Thoracic aorta (tissue), 2 donors: ENCODE measurements around the gene DMTF1. TPM values are rescaled to one million over a fixed set of nuclear protein-coding genes. Genes with fewer than 3 reads are reported as not detected.

ENCODE experiments used
- ATAC-seq: fragments of 150-250 bp; one replicate; pipeline ENCODE4 v1.8.0; 2017; ENCODE audit warnings: low read depth; ENCODE audit not compliant: insufficient number of reproducible peaks, low FRiP score
- DNase-seq: peaks from one replicate; pipeline ENCODE4 v3.0.0-alpha.2; 2020; ENCODE audit warnings: low spot score
- H3K27ac ChIP-seq, 2 donors: fragments of 200-600 bp; sonication (generic); 1 replicate in 1 of 2; 2 replicates in 1 of 2; pipeline ENCODE4 v1.5.1; 2016; ENCODE audit warnings: mild to moderate bottlenecking in 2 of 2, moderate library complexity in 2 of 2
- H3K27me3 ChIP-seq: fragments of 200-600 bp; sonication (generic); replicated peaks from 2 replicates; pipeline ENCODE4 v1.6.0; 2016; ENCODE audit warnings: mild to moderate bottlenecking; ENCODE audit not compliant: insufficient read depth
- H3K36me3 ChIP-seq: fragments of 200-600 bp; sonication (generic); one replicate; pipeline ENCODE4 v1.5.1; 2016
- H3K4me1 ChIP-seq, 2 donors: fragments of 200-600 bp; sonication (generic); 1 replicate in 1 of 2; 2 replicates in 1 of 2; pipeline versions ENCODE4 v1.5.1 to v1.6.0; 2016; ENCODE audit warnings: low read depth in 2 of 2, mild to moderate bottlenecking in 1 of 2; ENCODE audit not compliant: control insufficient read depth in 1 of 2
- H3K4me3 ChIP-seq: fragments of 200-600 bp; sonication (generic); 2 replicates; pipeline ENCODE4 v1.5.1; 2016; ENCODE audit warnings: mild to moderate bottlenecking
- H3K9me3 ChIP-seq: fragments of 200-600 bp; sonication (generic); 2 replicates; pipeline ENCODE4 v1.5.1; 2016
- CTCF ChIP-seq: fragments of 200-600 bp; sonication (generic); IDR thresholded peaks from one replicate; pipeline ENCODE4 v1.5.1; 2019; ENCODE audit warnings: antibody characterized with exemption
- total RNA-seq, 2 donors: library from RNA; depleted of rRNA; stranded (reverse); fragments of >200 nt; gene quantifications; one replicate each; pipeline versions ENCODE4 v1.1.0 to v1.2.3, GENCODE V29; 2016

The DMTF1 gene
- total RNA-seq, 2 donors from 2014 or later = 108 to 172 TPM

- H3K4me3 ChIP-seq = no peak overlapping the region
- DNase-seq (no peak), ATAC-seq (no peak)
- no peaks in the 10 kb centered on the region for H3K36me3 ChIP-seq
- H3K27ac ChIP-seq = no peak overlapping the region
- TF ChIP-seq CTCF = no peak
- no peaks in the 10 kb centered on the region for H3K9me3 ChIP-seq
- H3K4me1 ChIP-seq = no peaks in the 10 kb centered on the region
- H3K27me3 ChIP-seq = no peaks in the 10 kb centered on the region
Observed at GRCh38 chr7:87119581-87119980, 32.7 kb upstream of the DMTF1 start.

- no peak for ATAC-seq
Observed at GRCh38 chr7:87123105-87123504, 29.1 kb upstream of the DMTF1 start.

GRCh38 chr7:87127019-87127418, 25.2 kb upstream of the DMTF1 start:
- H3K27ac ChIP-seq = no peak overlapping the region
- no peaks in the 10 kb centered on the region for H3K4me1 ChIP-seq
- H3K4me3 ChIP-seq = no peak overlapping the region
- no peaks in the 10 kb centered on the region for H3K36me3 ChIP-seq
- ATAC-seq (no peak), DNase-seq (no peak)
- TF ChIP-seq CTCF = no peak
- no peaks in the 10 kb centered on the region for H3K9me3 ChIP-seq
- no peaks in the 10 kb centered on the region for H3K27me3 ChIP-seq

More at GRCh38 chr7:87123105-87123504, 29.1 kb upstream of the DMTF1 start:
- Histone ChIP-seq H3K4me3 (no peak overlapping the region), H3K4me1 (no peaks in the 10 kb centered on the region), H3K27me3 (no peaks in the 10 kb centered on the region), H3K36me3 (no peaks in the 10 kb centered on the region), H3K9me3 (no peaks in the 10 kb centered on the region), H3K27ac (no peak overlapping the region)
- TF ChIP-seq CTCF = no peak
- DNase-seq = no peak

GRCh38 chr7:87128861-87129267, 23.4 kb upstream of the DMTF1 start:
- TF ChIP-seq CTCF = no peak
- Histone ChIP-seq H3K27ac (no peak overlapping the region), H3K27me3 (no peaks in the 10 kb centered on the region), H3K4me1 (no peaks in the 10 kb centered on the region), H3K36me3 (no peaks in the 10 kb centered on the region), H3K4me3 (no peak overlapping the region), H3K9me3 (no peaks in the 10 kb centered on the region)
- ATAC-seq (no peak), DNase-seq (no peak)

- Histone ChIP-seq H3K27ac (no peak overlapping the region), H3K27me3 (no peaks in the 10 kb centered on the region), H3K4me3 (no peak overlapping the region), H3K4me1 (no peaks in the 10 kb centered on the region), H3K9me3 (no peaks in the 10 kb centered on the region), H3K36me3 (no peaks in the 10 kb centered on the region)
- ATAC-seq (no peak), DNase-seq (no peak)
- no peak for TF ChIP-seq CTCF
Observed at GRCh38 chr7:87129332-87129731, 22.9 kb upstream of the DMTF1 start.
